GM03348 (cell line): ENCODE measurements around the gene CWF19L1.
"Not testable (repeated sequence)": the region's sequence is repeated elsewhere in the genome, so short reads cannot be mapped to it uniquely, and the experiment has no call there.

Source experiments
- DNase-seq: peaks from one replicate; pipeline ENCODE4 v3.0.0; 2012; ENCODE audit warnings: low spot score

CWF19L1 gene

GRCh38 chr10:100267239-100268104 lies at the start of gene CWF19L1:
Gene CWF19L1 (minus strand): TSS chr10:100267638. CDS start chr10:100267593, 45 bp downstream.
- peak; percentile 91 for DNase-seq

GRCh38 chr10:100315615-100316014 lies 48.2 kb upstream of the CWF19L1 start:
- no peak for DNase-seq

GRCh38 chr10:100311298-100311697 lies 43.9 kb upstream of the CWF19L1 start:
- no peak for DNase-seq

- DNase-seq: peak; percentile 24
Observed at GRCh38 chr10:100307684-100308083, 40.2 kb upstream of the CWF19L1 start.

GRCh38 chr10:100306861-100307260 lies 39.4 kb upstream of the CWF19L1 start:
- DNase-seq: no peak

GRCh38 chr10:100304414-100304813 lies 37.0 kb upstream of the CWF19L1 start:
- no peak for DNase-seq

GRCh38 chr10:100303724-100304319 lies 36.4 kb upstream of the CWF19L1 start:
- peak; percentile 69 for DNase-seq

- not testable (repeated sequence) for DNase-seq
Observed at GRCh38 chr10:100301123-100301522, 33.7 kb upstream of the CWF19L1 start.

GRCh38 chr10:100297242-100297641 lies 29.8 kb upstream of the CWF19L1 start:
- no peak for DNase-seq

GRCh38 chr10:100293066-100293465 lies 25.6 kb upstream of the CWF19L1 start:
- DNase-seq: no peak

GRCh38 chr10:100292300-100292699 lies 24.9 kb upstream of the CWF19L1 start:
- DNase-seq: not testable (repeated sequence)

GRCh38 chr10:100291356-100291755 lies 23.9 kb upstream of the CWF19L1 start:
- no peak for DNase-seq

GRCh38 chr10:100289641-100290040 lies 22.2 kb upstream of the CWF19L1 start:
- DNase-seq: no peak

- DNase-seq: no peak
Observed at GRCh38 chr10:100288196-100288595, 20.8 kb upstream of the CWF19L1 start.

GRCh38 chr10:100287756-100288155 lies 20.3 kb upstream of the CWF19L1 start:
- no peak for DNase-seq

GRCh38 chr10:100286051-100287033 lies 18.9 kb upstream of the CWF19L1 start, which contains the start of gene BLOC1S2:
Gene BLOC1S2 (minus strand): TSS chr10:100286680. CDS start chr10:100286659, 21 bp downstream.
- peak; percentile 99 for DNase-seq

GRCh38 chr10:100285326-100285725 lies 17.9 kb upstream of the CWF19L1 start:
- DNase-seq: not testable (repeated sequence)

- DNase-seq: no peak
Observed at GRCh38 chr10:100282907-100283306, 15.5 kb upstream of the CWF19L1 start.

- DNase-seq: not testable (repeated sequence)
Observed at GRCh38 chr10:100276971-100277370, 9.5 kb upstream of the CWF19L1 start.

- no peak for DNase-seq
Observed at GRCh38 chr10:100265821-100266485, 1.5 kb downstream of the CWF19L1 start.

GRCh38 chr10:100254191-100254590 lies 13.2 kb downstream of the CWF19L1 start:
- no peak for DNase-seq
